Lower leg skin (tissue), 3 donors: ENCODE results near the gene CABLES1.

ENCODE experiments used
- POLR2A ChIP-seq, 2 donors: fragments of 450-650 bp; IDR thresholded peaks; one replicate each; pipeline ENCODE4 v1.6.1; 2016 to 2017; ENCODE audit warnings: antibody characterized with exemption in 2 of 2, mild to moderate bottlenecking in 1 of 2, moderate library complexity in 1 of 2
- TF ChIP-seq, protein P1 (sequence below), 3 donors: fragments of 450-650 bp; IDR thresholded peaks; one replicate each; pipeline ENCODE4 v1.5.1; 2016; ENCODE audit warnings: antibody characterized with exemption in 3 of 3, mild to moderate bottlenecking in 3 of 3, moderate library complexity in 2 of 3

DNA sequence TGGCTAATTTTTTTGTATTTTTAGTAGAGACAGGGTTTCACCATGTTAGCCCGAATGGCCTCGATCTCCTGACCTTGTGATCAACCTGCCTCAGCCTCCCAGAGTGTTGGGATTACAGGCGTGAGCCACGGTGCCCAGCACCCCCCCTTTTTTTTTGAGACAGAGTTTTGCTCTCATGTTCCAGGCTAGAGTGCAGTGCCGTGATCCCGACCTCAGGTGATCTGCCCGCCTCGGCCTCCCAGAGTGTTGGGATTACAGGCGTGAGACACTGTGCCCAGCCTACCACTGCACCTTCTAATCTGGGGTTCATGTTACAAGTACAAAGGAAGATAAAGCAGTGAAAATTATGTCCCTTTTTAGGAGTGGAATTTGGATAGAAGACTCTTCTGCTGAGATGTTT is 41.5 kb upstream of the CABLES1 start:
- TF ChIP-seq, protein P1, sequence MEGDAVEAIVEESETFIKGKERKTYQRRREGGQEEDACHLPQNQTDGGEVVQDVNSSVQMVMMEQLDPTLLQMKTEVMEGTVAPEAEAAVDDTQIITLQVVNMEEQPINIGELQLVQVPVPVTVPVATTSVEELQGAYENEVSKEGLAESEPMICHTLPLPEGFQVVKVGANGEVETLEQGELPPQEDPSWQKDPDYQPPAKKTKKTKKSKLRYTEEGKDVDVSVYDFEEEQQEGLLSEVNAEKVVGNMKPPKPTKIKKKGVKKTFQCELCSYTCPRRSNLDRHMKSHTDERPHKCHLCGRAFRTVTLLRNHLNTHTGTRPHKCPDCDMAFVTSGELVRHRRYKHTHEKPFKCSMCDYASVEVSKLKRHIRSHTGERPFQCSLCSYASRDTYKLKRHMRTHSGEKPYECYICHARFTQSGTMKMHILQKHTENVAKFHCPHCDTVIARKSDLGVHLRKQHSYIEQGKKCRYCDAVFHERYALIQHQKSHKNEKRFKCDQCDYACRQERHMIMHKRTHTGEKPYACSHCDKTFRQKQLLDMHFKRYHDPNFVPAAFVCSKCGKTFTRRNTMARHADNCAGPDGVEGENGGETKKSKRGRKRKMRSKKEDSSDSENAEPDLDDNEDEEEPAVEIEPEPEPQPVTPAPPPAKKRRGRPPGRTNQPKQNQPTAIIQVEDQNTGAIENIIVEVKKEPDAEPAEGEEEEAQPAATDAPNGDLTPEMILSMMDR (IDR thresholded peaks at IDR 0.05), result no peak
- no peak for TF ChIP-seq POLR2A (IDR thresholded peaks at IDR 0.05)
